SK-N-SH (cell line): ENCODE data around the gene CD109. TPM values are rescaled to one million over a fixed set of nuclear protein-coding genes. Genes with fewer than 3 reads are reported as not detected.

Experiments
- CTCF ChIA-PET: fragments of 300-600, 350-600 bp; formaldehyde crosslinking; extraction: SDS; loops from one replicate; lab custom pipeline; 2021; lab: Yijun Ruan, JAX
- POLR2A ChIA-PET: fragments of 350-600 bp; sonication (Branson Sonifier 250); formaldehyde crosslinking; extraction: SDS; loops from one replicate; lab custom pipeline; 2020; ENCODE audit warnings: antibody characterized with exemption, inconsistent platforms; lab: Yijun Ruan, JAX
- DNase-seq: peaks from one replicate; pipeline ENCODE4 v3.0.0; 2012
- H2AFZ ChIP-seq: fragments of 200-600 bp; sonication (generic); 2 replicates; pipeline ENCODE4 v1.8.1; 2016; ENCODE audit warnings: antibody characterized with exemption, mild to moderate bottlenecking, low read depth
- H3F3A ChIP-seq: fragments of 200-600 bp; sonication (generic); replicated peaks from 2 replicates; pipeline ENCODE3; 2016; ENCODE audit warnings: antibody characterized with exemption, mild to moderate bottlenecking; ENCODE audit not compliant: insufficient read depth
- H3K27ac ChIP-seq, 2 experiments: fragments of 200-500 bp in 1 of 2; fragments of 200-600 bp in 1 of 2; sonication (Bioruptor generic) in 1 of 2; sonication (generic), shearing (Covaris generic) in 1 of 2; 2 replicates each; pipeline versions ENCODE4 v1.5.1 to v1.6.1; 2014 to 2016; ENCODE audit warnings: low read depth in 2 of 2, inconsistent platforms in 1 of 2, low read length in 1 of 2, mild to moderate bottlenecking in 1 of 2, mixed read lengths in 1 of 2
- H3K27me3 ChIP-seq: fragments of 200-600 bp; sonication (generic), shearing (Covaris generic); 2 replicates; pipeline ENCODE4 v1.6.1; 2016; ENCODE audit warnings: mixed run types; ENCODE audit not compliant: insufficient read depth
- H3K36me3 ChIP-seq, 2 experiments: fragments of 200-500 bp in 1 of 2; fragments of 200-600 bp in 1 of 2; sonication (Bioruptor generic) in 1 of 2; sonication (generic) in 1 of 2; replicated peaks in 1 of 2; 2 replicates each; pipeline versions ENCODE3 to v1.5.1; 2014 to 2016; ENCODE audit warnings: low read length in 1 of 2, mild to moderate bottlenecking in 1 of 2; ENCODE audit not compliant: insufficient read depth in 2 of 2, control insufficient read depth in 1 of 2
- H3K4me1 ChIP-seq, 2 experiments: fragments of 200-500 bp in 1 of 2; fragments of 200-600 bp in 1 of 2; sonication (Bioruptor generic) in 1 of 2; sonication (generic), shearing (Covaris generic) in 1 of 2; 2 replicates each; pipeline versions ENCODE4 v1.5.1 to v1.6.1; 2014 to 2016; ENCODE audit warnings: low read depth in 1 of 2, low read length in 1 of 2, mixed run types in 1 of 2; ENCODE audit not compliant: insufficient read depth in 2 of 2, control insufficient read depth in 1 of 2
- H3K4me2 ChIP-seq: fragments of 200-600 bp; sonication (generic), shearing (Covaris generic); 2 replicates; pipeline ENCODE4 v1.6.1; 2017; ENCODE audit warnings: mixed run types
- H3K4me3 ChIP-seq, 2 experiments: fragments of 200-500 bp in 1 of 2; fragments of 200-600 bp in 1 of 2; sonication (Bioruptor generic) in 1 of 2; sonication (generic), shearing (Covaris generic) in 1 of 2; 2 replicates each; pipeline versions ENCODE4 v1.5.1 to v1.8.1; 2014 to 2016; ENCODE audit warnings: low read depth in 2 of 2, inconsistent platforms in 1 of 2, low read length in 1 of 2, mild to moderate bottlenecking in 1 of 2, mixed read lengths in 1 of 2, moderate library complexity in 1 of 2
- H3K79me2 ChIP-seq: fragments of 200-600 bp; sonication (generic); 2 replicates; pipeline ENCODE4 v1.8.1; 2017; ENCODE audit warnings: mild to moderate bottlenecking; ENCODE audit not compliant: insufficient read depth
- H3K9ac ChIP-seq: fragments of 200-600 bp; sonication (generic); 2 replicates; pipeline ENCODE4 v1.6.1; 2017; ENCODE audit warnings: mixed run types
- H3K9me2 ChIP-seq: fragments of 200-600 bp; sonication (generic); 2 replicates; pipeline ENCODE4 v1.6.1; 2017; ENCODE audit warnings: mixed run types
- H3K9me3 ChIP-seq: fragments of 200-600 bp; sonication (generic); 2 replicates; pipeline ENCODE4 v1.6.1; 2017; ENCODE audit warnings: mixed run types, mild to moderate bottlenecking, moderate library complexity
- H4K20me1 ChIP-seq: fragments of 200-600 bp; sonication (generic); 2 replicates; pipeline ENCODE4 v1.6.1; 2017; ENCODE audit warnings: mild to moderate bottlenecking, mixed run types; ENCODE audit not compliant: insufficient read depth
- ELF1 ChIP-seq: IDR thresholded peaks from 2 replicates; pipeline ENCODE4 v1.4.0; 2012
- FOSL2 ChIP-seq: IDR thresholded peaks from 2 replicates; pipeline ENCODE4 v1.4.0; 2012; ENCODE audit warnings: low read depth, mild to moderate bottlenecking, moderate library complexity, borderline replicate concordance
- GATA2 ChIP-seq: sonication (generic); formaldehyde crosslinking; IDR thresholded peaks from 2 replicates; pipeline ENCODE4 v1.5.0; 2020; ENCODE audit warnings: mild to moderate bottlenecking, missing genetic modification reagents
- NFIC ChIP-seq: IDR thresholded peaks from 2 replicates; pipeline ENCODE4 v1.4.0; 2012; ENCODE audit warnings: borderline replicate concordance
- NRF1 ChIP-seq: IDR thresholded peaks from 2 replicates; pipeline ENCODE4 v1.6.1; 2012; ENCODE audit warnings: low read depth, mild to moderate bottlenecking, low read length
- RXRA ChIP-seq: IDR thresholded peaks from 2 replicates; pipeline ENCODE4 v1.4.0; 2012; ENCODE audit warnings: low read depth, mild to moderate bottlenecking, borderline replicate concordance
- SIN3A ChIP-seq: IDR thresholded peaks from 2 replicates; pipeline ENCODE4 v1.6.1; 2012; ENCODE audit warnings: low read depth, mild to moderate bottlenecking, low read length, moderate library complexity, borderline replicate concordance
- SMC3 ChIP-seq: IDR thresholded peaks from 2 replicates; pipeline ENCODE4 v1.6.1; 2012; ENCODE audit warnings: low read depth, low read length, improper control_type of control experiment
- WGBS: methylation state at CpG from one replicate; pipeline ENCODE4 v1.1.6; 2017; ENCODE audit warnings: low lambda C conversion rate; 5-methylcytosine and 5-hydroxymethylcytosine counted together
- polyA plus RNA-seq, 3 experiments: library from polyadenylated mRNA; depleted of rRNA; stranded (reverse); fragments of >200 nt; gene quantifications; 2 replicates each; pipeline ENCODE4 v1.2.3, GENCODE V29; 2012
- TF ChIP-seq, protein P1 (sequence below): IDR thresholded peaks from 2 replicates; pipeline ENCODE4 v1.4.0; 2012; ENCODE audit warnings: low read depth
- TF ChIP-seq, protein P2 (sequence below): IDR thresholded peaks from 2 replicates; pipeline ENCODE4 v1.4.0; 2012; ENCODE audit warnings: low read depth, borderline replicate concordance
- TF ChIP-seq, protein P3 (sequence below): IDR thresholded peaks from 2 replicates; pipeline ENCODE4; 2012
- TF ChIP-seq, protein P4 (sequence below): fragments of 150-350 bp; IDR thresholded peaks from 2 replicates; pipeline ENCODE4 v1.6.1; 2017; ENCODE audit warnings: antibody characterized with exemption, low read length, low read depth, borderline replicate concordance

Gene CD109
- polyA plus RNA-seq, 1 of the 3 experiments (the other 2 are of a cell fraction), result 19.7 TPM

DNA sequence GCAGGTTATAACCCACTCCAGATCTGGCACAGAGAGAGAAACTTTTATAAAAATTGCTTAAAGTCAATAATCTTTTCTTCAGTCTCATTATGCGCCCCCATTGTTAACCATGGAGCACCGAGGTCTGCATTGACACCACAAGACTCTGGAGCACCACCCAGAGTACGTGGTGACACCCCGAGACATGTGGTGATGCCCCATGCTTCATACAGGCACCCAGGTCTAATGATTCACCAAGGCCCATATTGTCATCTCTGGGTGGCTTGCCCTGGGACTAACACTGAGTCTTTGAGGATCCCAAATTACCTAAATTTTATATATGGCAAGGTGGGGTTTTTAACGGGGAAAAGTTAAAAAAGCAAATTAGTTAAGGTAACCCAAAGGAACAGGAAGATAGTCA is 31.1 kb downstream of the CD109 start (continued):
- TF ChIP-seq, protein P1, sequence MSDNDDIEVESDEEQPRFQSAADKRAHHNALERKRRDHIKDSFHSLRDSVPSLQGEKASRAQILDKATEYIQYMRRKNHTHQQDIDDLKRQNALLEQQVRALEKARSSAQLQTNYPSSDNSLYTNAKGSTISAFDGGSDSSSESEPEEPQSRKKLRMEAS, result no peak
- no peak for TF ChIP-seq NRF1

DNA sequence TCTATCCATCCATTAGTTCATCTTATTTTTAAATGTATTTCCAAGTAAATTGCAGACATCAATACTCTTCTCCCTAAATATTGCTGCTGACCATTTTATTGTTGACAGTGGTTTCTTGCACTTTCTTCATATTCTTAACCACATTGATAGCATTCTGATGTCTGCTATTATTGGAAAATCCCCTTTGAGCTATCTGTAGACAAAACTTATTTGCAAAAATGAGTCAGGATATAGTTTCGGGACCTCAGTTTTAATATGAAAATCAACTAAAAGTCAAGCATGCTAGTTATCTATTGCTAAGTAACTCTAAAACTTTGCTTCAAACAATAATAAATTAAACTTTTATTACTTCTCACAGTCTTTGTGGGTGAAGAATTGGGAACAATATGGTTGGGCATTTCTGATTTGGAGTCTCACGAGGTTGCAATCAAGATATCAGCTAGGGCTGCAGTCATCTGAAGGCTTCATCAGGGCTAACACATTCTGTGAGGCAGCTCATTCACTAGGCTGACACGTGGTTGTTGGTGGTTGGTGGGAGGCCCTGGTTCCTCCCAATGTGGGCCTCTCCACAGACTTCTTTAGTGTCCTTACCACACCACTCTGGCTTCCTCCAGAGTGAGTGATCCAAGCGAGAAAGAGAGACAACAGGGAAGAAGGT is 32.7 kb downstream of the CD109 start:
- H3K27ac ChIP-seq, result no peak overlapping the region
- H3K36me3 ChIP-seq, result peaks cover 8 to 15% of the 10 kb centered on the region in 2 experiments
- no peak overlapping the region for H3K9ac ChIP-seq
- TF ChIP-seq NFIC, result no peak
- no peak for TF ChIP-seq FOSL2
- no peak for TF ChIP-seq SMC3
- no peak for TF ChIP-seq RXRA
- TF ChIP-seq, protein P2, sequence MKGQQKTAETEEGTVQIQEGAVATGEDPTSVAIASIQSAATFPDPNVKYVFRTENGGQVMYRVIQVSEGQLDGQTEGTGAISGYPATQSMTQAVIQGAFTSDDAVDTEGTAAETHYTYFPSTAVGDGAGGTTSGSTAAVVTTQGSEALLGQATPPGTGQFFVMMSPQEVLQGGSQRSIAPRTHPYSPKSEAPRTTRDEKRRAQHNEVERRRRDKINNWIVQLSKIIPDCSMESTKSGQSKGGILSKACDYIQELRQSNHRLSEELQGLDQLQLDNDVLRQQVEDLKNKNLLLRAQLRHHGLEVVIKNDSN, result no peak
- TF ChIP-seq, protein P1, result no peak
- no peak for TF ChIP-seq GATA2 (CRISPR knock-in tag)
- TF ChIP-seq, all 33 proteins: peak for 0
- no peak overlapping the region for H2AFZ ChIP-seq
- ChIA-PET CTCF (interaction anchor here (0.8 to 1.5 kb wide), 3 partner anchors 24 to 1483 kb away, joined by 3 read pairs; no protein-coding TSS in a partner anchor), POLR2A (no interaction called here)
- no peaks in the 10 kb centered on the region for H3K27me3 ChIP-seq
- DNase-seq, result no peak
- no peaks in the 10 kb centered on the region for H3K79me2 ChIP-seq
- no peaks in the 10 kb centered on the region for H3K9me3 ChIP-seq
- H3K9me2 ChIP-seq, result no peaks in the 10 kb centered on the region
- 62% methylated on average over 4 of the region's 4 CpGs for WGBS
- H3K4me1 ChIP-seq, result peaks cover 0 to under 1% of the 10 kb centered on the region in 2 experiments; a peak in 1 of 4 replicates
- H3K4me2 ChIP-seq, result no peak overlapping the region
- no peak overlapping the region for H3K4me3 ChIP-seq
- H4K20me1 ChIP-seq, result no peaks in the 10 kb centered on the region
- no peaks in the 10 kb centered on the region for H3F3A ChIP-seq

DNA sequence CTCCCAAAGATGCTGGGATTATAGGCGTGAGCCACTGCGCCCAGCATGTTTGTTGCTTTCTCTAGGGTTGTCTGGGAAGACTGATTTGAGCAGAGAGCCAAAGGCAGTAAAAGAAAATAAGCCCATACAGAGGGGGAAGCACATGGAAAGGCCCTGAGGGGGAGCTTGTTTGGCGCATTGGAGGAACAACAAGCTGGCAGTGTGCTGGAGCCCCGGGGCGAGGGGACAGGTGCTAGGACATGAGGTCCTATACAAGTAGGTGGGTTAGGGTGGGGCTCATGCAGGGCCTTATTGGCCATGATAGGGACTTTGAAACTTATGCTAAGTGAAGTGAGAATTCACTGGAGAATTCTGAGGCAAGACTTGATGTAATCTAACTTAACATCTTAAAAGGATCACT is 35.3 kb downstream of the CD109 start:
- no peaks in the 10 kb centered on the region for H3K27me3 ChIP-seq
- H3K4me2 ChIP-seq, result no peak overlapping the region
- no peaks in the 10 kb centered on the region for H3K9me2 ChIP-seq
- DNase-seq, result no peak
- H3F3A ChIP-seq, result no peaks in the 10 kb centered on the region
- TF ChIP-seq, protein P3, sequence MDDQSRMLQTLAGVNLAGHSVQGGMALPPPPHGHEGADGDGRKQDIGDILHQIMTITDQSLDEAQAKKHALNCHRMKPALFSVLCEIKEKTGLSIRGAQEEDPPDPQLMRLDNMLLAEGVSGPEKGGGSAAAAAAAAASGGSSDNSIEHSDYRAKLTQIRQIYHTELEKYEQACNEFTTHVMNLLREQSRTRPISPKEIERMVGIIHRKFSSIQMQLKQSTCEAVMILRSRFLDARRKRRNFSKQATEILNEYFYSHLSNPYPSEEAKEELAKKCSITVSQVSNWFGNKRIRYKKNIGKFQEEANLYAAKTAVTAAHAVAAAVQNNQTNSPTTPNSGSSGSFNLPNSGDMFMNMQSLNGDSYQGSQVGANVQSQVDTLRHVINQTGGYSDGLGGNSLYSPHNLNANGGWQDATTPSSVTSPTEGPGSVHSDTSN, result no peak
- TF ChIP-seq ELF1, result no peak
- TF ChIP-seq SIN3A, result no peak
- TF ChIP-seq, protein P4, sequence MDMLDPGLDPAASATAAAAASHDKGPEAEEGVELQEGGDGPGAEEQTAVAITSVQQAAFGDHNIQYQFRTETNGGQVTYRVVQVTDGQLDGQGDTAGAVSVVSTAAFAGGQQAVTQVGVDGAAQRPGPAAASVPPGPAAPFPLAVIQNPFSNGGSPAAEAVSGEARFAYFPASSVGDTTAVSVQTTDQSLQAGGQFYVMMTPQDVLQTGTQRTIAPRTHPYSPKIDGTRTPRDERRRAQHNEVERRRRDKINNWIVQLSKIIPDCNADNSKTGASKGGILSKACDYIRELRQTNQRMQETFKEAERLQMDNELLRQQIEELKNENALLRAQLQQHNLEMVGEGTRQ, result no peak
- POLR2A ChIA-PET, result no interaction called here
- CTCF ChIA-PET, result interaction anchor here (1.7 to 2.9 kb wide), 4 partner anchors 9 to 360 kb away, joined by 3 to 19 read pairs (median 14); no protein-coding TSS in a partner anchor
- WGBS, result 82% methylated on average over 5 of the region's 5 CpGs
- no peak overlapping the region for H3K9ac ChIP-seq
- H3K27ac ChIP-seq, result no peak overlapping the region
- peaks cover 14 to 15% of the 10 kb centered on the region in 2 experiments for H3K36me3 ChIP-seq
- H3K79me2 ChIP-seq, result no peaks in the 10 kb centered on the region
- no peak overlapping the region for H3K4me3 ChIP-seq
- no peak overlapping the region for H2AFZ ChIP-seq
- H3K4me1 ChIP-seq, result no peaks in the 10 kb centered on the region
- H3K9me3 ChIP-seq, result no peaks in the 10 kb centered on the region
- no peaks in the 10 kb centered on the region for H4K20me1 ChIP-seq
